Esophagus squamous epithelium (tissue), 5 donors: ENCODE data around the gene KCNK10. TPM values are rescaled to one million over a fixed set of nuclear protein-coding genes. Genes with fewer than 3 reads are reported as not detected.

ENCODE experiments used
- DNase-seq: peaks from one replicate; lab custom pipeline; 2025; lab: John Stamatoyannopoulos, UW
- H3K27ac ChIP-seq, 4 donors: fragments of 200-600 bp; sonication (generic); one replicate each; pipeline ENCODE4 v1.5.1; 2016 to 2019; ENCODE audit warnings: mild to moderate bottlenecking in 1 of 4
- H3K27me3 ChIP-seq, 4 donors: fragments of 200-600 bp; sonication (generic); 1 replicate in 3 of 4; 2 replicates in 1 of 4; pipeline versions ENCODE4 v1.5.1 to v1.6.0; 2017 to 2021; ENCODE audit warnings: antibody characterized with exemption in 1 of 4
- H3K36me3 ChIP-seq, 3 donors: fragments of 200-600 bp; sonication (generic); one replicate each; pipeline ENCODE4 v1.5.1; 2016 to 2019
- H3K4me1 ChIP-seq, 3 donors: fragments of 200-600 bp; sonication (generic); one replicate each; pipeline ENCODE4 v1.5.1; 2017 to 2019
- H3K4me3 ChIP-seq, 4 donors: fragments of 200-600 bp; sonication (generic); 1 replicate in 3 of 4; 2 replicates in 1 of 4; pipeline ENCODE4 v1.5.1; 2016 to 2019; ENCODE audit warnings: mild to moderate bottlenecking in 2 of 4, moderate library complexity in 1 of 4
- H3K9me3 ChIP-seq, 3 donors: fragments of 200-600 bp; sonication (generic); one replicate each; pipeline ENCODE4 v1.5.1; 2016 to 2019
- CTCF ChIP-seq, 6 experiments: fragments of 450-650 bp in 4 of 6; fragments of 200-600 bp in 2 of 6; sonication (generic) in 2 of 6; IDR thresholded peaks; one replicate each; pipeline ENCODE4 v1.5.1; 2016 to 2019; ENCODE audit warnings: antibody characterized with exemption in 6 of 6, mild to moderate bottlenecking in 4 of 6, moderate library complexity in 4 of 6
- POLR2A ChIP-seq, 4 donors: fragments of 450-650 bp; IDR thresholded peaks; one replicate each; pipeline ENCODE4 v1.6.1; 2017; ENCODE audit warnings: antibody characterized with exemption in 4 of 4, mild to moderate bottlenecking in 4 of 4, moderate library complexity in 3 of 4
- WGBS, 2 donors: methylation state at CpG; one replicate each; pipeline ENCODE4 v1.1.5; 2018; 5-methylcytosine and 5-hydroxymethylcytosine counted together
- intact Hi-C: fragments of 100-400 bp; cut with DNase I; formaldehyde crosslinking; loops from one replicate; pipeline ENCODE4 v1.15.0; 2022
- total RNA-seq, 4 donors: library from RNA; depleted of rRNA; stranded (reverse); fragments of >200 nt; gene quantifications; one replicate each; pipeline ENCODE4 v1.1.0, GENCODE V29; 2016
- donor health status: DM: yes; HTN: yes; CAD: no.

The KCNK10 gene
- total RNA-seq, 4 donors from 2014 or later = 0.57 to 4.7 (median 1.5) TPM

GRCh38 chr14:88242446-88242845 is 80.6 kb downstream of the KCNK10 start:
- Histone ChIP-seq H3K27ac (no peak overlapping the region), H3K9me3 (no peaks in the 10 kb centered on the region), H3K4me1 (no peaks in the 10 kb centered on the region), H3K27me3 (peaks cover 0 to 15% (median 0%) of the 10 kb centered on the region in 4 donors), H3K36me3 (no peaks in the 10 kb centered on the region), H3K4me3 (no peak overlapping the region)
- WGBS, 2 donors = 90 to 93% methylated on average over 5 of the region's 5 CpGs
- no peak for DNase-seq
- intact Hi-C loops = no loop called here
- TF ChIP-seq POLR2A (IDR thresholded peaks at IDR 0.05) = no peak
- TF ChIP-seq CTCF (IDR thresholded peaks at IDR 0.05) = no peak

GRCh38 chr14:88241810-88242209 is 81.3 kb downstream of the KCNK10 start:
- intact Hi-C loops = no loop called here
- no peaks in the 10 kb centered on the region for H3K4me1 ChIP-seq
- peaks cover 0 to 15% (median 0%) of the 10 kb centered on the region in 4 donors for H3K27me3 ChIP-seq
- WGBS, 2 donors = 83 to 84% methylated on average over 9 of the region's 9 CpGs
- H3K27ac ChIP-seq = no peak overlapping the region
- H3K36me3 ChIP-seq = no peaks in the 10 kb centered on the region
- no peak overlapping the region for H3K4me3 ChIP-seq
- TF ChIP-seq CTCF (IDR thresholded peaks at IDR 0.05) (no peak), POLR2A (IDR thresholded peaks at IDR 0.05) (no peak)
- DNase-seq = no peak
- H3K9me3 ChIP-seq = no peaks in the 10 kb centered on the region

GRCh38 chr14:88234442-88234841 is 88.6 kb downstream of the KCNK10 start:
- H3K36me3 ChIP-seq = no peaks in the 10 kb centered on the region
- DNase-seq = no peak
- no peak overlapping the region for H3K27ac ChIP-seq
- 64 to 78% methylated on average over 4 of the region's 4 CpGs for WGBS, 2 donors
- intact Hi-C loops = no loop called here
- no peaks in the 10 kb centered on the region for H3K27me3 ChIP-seq
- H3K4me1 ChIP-seq = no peaks in the 10 kb centered on the region
- no peak overlapping the region for H3K4me3 ChIP-seq
- TF ChIP-seq POLR2A (IDR thresholded peaks at IDR 0.05) = no peak
- peaks cover 0 to 6% (median 0%) of the 10 kb centered on the region in 3 donors for H3K9me3 ChIP-seq

GRCh38 chr14:88233915-88234314 is 89.2 kb downstream of the KCNK10 start:
- H3K27me3 ChIP-seq = no peaks in the 10 kb centered on the region
- intact Hi-C loops = no loop called here
- no peak overlapping the region for H3K27ac ChIP-seq
- no peak for DNase-seq
- H3K36me3 ChIP-seq = no peaks in the 10 kb centered on the region
- WGBS, 2 donors = 62 to 72% methylated on average over 4 to 5 of the region's 5 CpGs
- no peak for TF ChIP-seq POLR2A (IDR thresholded peaks at IDR 0.05)
- H3K9me3 ChIP-seq = peaks cover 0 to 6% (median 0%) of the 10 kb centered on the region in 3 donors
- no peaks in the 10 kb centered on the region for H3K4me1 ChIP-seq
- H3K4me3 ChIP-seq = no peak overlapping the region

GRCh38 chr14:88232771-88233170 is 90.3 kb downstream of the KCNK10 start:
- intact Hi-C loops = no loop called here
- Histone ChIP-seq H3K27ac (no peak overlapping the region), H3K4me1 (no peaks in the 10 kb centered on the region), H3K9me3 (peaks cover 0 to 6% (median 0%) of the 10 kb centered on the region in 3 donors), H3K36me3 (no peaks in the 10 kb centered on the region), H3K27me3 (no peaks in the 10 kb centered on the region), H3K4me3 (no peak overlapping the region)
- TF ChIP-seq POLR2A (IDR thresholded peaks at IDR 0.05) = no peak
- TF ChIP-seq CTCF (IDR thresholded peaks at IDR 0.05) = no peak
- WGBS, 2 donors = 94 to 95% methylated on average over 3 of the region's 3 CpGs
- DNase-seq = no peak

GRCh38 chr14:88231603-88232002 is 91.5 kb downstream of the KCNK10 start:
- Histone ChIP-seq H3K27ac (no peak overlapping the region), H3K27me3 (no peaks in the 10 kb centered on the region), H3K36me3 (no peaks in the 10 kb centered on the region), H3K9me3 (peaks cover 0 to 6% (median 0%) of the 10 kb centered on the region in 3 donors), H3K4me1 (no peaks in the 10 kb centered on the region), H3K4me3 (no peak overlapping the region)
- intact Hi-C loops = no loop called here
- WGBS, 2 donors = 52 to 69% methylated on average over 5 of the region's 5 CpGs
- TF ChIP-seq POLR2A (IDR thresholded peaks at IDR 0.05) (no peak), CTCF (IDR thresholded peaks at IDR 0.05) (no peak)
- no peak for DNase-seq
